NCI-H446 treated with DMSO at 0.1 percent for 48 hours (cell line): ENCODE results near the gene ARIH1.
"Not testable (repeated sequence)": the region's sequence is repeated elsewhere in the genome, so short reads cannot be mapped to it uniquely, and the experiment has no call there.

ENCODE experiments used
- DNase-seq: peaks from one replicate; lab custom pipeline; 2025; lab: John Stamatoyannopoulos, UW

ARIH1 gene

GRCh38 chr15:72608084-72608483, 134.0 kb downstream of the ARIH1 start:
- DNase-seq = not testable (repeated sequence)

- no peak for DNase-seq
Measured at GRCh38 chr15:72609862-72610261, 135.7 kb downstream of the ARIH1 start.

DNA sequence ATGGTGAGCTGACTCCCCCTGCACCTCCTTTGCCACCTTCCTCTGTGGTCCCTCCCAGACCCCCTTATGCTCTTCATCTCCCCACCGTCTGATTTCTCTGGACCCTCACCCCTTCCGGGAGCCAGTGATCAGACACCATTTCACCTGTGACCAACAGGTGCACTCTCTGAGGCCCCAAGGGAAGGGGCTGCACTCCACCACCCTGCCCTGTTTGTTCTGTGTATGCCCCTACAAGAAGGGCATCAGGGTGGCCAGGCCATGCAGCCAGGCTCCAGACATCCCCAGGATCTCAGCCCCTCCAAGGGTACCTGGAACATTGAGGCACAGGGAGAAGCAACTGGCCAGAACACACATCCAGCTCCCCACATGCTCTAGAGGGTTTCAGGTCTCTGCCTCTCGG, 138.2 kb downstream of the ARIH1 start:
- DNase-seq = not testable (repeated sequence)

DNA sequence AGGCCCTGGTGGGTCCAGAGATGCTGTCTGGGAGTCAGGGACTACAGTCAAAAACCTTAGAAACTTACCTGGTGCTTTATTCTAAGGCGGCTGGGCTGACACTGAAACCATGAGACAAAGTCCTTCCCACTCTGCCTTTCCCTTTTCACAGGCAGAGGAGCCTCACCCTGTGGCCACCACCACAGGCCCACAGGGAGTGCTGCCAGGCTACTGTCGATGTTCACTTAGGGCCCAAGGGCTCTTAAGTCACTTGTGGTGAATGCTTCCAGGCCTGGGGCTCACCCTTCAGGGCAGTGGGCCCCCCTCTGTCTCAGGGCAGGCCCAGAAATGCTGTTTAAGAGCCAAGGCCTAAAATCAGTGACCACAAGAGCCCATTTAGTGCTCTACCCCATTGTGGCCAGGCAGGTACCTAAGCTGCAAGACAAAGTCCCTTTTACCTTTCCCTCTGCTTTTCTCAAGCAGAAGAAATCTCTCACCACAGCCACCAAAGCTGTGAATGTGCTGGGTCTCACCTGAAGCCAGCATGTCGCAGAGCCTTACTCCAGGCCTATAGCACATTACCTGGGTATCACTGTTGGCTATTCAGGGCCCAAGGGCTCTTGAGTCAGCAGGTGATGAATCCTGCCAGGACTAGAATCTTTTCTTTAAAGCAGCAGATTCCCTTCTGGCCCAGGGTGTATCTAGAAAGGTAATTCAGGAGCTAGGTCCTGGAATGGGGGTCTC, 140.8 kb downstream of the ARIH1 start:
- DNase-seq = no peak

DNA sequence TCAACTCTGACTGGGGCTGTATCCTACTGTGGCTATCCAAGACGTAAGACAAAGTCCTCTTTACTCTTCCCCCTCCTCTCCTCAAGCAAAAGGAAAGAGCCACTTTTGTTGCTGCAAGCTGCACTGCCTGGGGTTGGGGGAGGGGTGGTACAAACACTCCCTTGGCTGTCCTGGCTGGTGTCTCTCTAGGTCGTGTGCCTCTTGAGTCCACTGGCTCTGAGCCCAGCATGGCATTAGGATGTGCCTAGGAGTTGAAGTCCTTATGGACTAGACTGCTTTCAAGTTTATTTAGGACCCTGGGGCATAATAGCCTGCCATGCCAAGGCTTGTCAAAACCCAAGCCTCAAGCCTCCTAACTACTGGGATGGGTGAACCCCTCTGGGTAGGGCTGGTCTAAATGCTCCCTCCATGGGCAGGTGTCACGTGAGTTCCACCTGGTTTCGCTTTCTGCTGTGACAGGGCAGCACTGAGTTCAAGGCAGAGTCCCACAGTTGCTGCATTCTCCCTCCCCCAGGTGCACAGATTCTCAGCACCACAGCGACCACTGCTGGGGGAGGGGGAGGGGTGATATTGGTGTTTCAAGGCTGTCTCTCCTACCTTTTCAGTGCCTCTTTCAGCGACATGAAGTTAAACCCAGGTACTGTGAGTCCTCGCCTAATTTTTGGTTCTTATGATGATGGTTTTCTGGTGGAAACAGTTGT, 141.6 kb downstream of the ARIH1 start:
- DNase-seq = not testable (repeated sequence)

DNA sequence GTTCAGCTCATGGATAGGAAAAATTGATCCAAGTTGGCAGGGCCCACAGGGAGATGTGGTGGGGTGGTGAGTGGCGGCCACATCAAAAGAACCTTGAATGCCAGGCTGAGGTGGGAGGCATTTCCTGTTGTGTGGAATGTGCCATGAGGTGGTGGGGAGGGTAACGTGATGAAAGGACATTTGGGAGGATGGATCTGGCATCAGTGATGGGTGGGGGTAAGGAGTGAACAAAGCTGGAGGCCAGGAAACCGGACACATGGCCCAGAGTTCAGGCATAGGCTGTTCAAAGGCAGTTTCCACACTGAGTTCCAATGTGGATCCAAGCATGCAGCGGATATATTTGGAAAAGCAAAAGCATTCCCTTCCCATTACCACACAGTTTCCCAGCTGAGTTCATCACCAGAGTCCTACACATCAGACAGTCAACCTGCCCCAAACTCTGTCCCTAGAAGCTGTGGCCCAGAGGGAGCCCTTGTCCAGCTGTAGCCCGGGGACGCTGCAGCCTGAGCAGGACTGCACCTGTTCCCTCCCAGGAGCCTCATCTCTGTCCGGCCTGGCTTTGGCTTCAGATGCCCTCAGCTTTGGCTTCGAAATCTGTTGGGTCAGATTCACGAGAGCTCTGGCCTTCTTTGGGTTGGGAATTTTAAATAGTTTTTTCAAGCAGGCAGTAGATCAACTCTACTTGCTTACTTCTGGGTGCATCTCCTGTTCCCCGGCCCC, 142.5 kb downstream of the ARIH1 start:
- no peak for DNase-seq

DNA sequence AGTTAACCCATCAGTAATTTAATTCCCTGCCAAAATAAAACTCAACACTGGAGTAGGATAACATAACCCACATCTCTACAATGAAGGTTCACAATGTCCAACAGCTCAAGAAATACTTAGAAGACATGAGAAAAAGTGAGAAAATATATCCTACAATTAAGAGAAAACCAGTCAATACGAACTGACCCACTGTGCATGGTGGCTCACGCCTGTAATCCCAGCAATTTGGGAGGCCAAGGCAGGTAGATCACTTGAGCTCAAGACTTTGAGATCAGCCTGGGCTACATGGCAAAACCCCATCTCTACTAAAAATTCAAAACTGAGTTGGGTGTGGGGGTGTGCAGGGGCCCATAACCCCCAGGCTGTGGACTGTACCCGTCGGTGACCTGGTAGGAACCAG, 149.7 kb downstream of the ARIH1 start:
- DNase-seq = not testable (repeated sequence)

DNA sequence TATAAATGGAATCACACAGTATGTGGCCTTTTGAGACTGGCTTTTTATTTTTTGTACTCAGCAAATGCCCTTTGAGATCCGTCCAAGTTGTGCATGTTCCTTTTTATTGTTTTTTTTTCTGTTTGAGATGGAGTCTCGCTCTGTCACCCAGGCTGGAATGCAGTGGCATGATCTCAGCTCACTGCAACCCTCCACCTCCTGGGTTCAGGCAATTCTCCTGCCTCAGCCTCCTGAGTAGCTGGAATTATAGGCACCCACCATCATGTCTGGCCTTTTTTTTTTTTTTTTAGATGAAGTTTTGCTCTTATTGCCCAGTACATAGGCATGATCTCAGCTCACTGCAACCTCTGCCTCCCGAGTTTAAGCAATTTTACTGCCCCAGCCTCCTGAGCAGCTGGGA, 152.0 kb downstream of the ARIH1 start:
- DNase-seq = not testable (repeated sequence)

- DNase-seq = not testable (repeated sequence)
Measured at GRCh38 chr15:72628249-72629067, 154.3 kb downstream of the ARIH1 start.

DNA sequence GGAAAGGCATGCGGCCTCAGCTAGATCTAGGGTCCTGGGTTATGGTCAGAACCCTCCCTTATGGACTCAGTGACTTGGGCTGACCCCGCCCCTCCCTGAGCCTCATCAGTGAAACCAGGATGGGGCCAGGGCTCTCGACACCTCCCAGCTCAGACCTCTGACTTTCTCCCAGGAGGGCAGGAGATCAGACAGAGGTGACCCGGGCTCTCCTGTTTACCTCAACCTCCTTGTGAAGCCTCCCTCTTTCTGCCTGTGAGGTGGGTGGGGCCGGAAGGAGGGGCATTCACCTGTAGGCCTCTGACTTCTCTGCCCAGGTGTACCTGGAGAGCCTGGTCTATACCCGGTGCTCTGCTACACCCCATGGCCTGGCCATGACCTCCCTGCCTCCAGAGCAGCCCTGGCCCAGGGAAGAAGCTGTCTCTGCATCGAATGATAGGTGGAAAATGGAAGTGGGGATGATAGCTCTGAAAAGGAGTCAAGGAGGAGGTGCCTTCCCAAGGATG, 155.0 kb downstream of the ARIH1 start:
- DNase-seq = not testable (repeated sequence)

- DNase-seq = not testable (repeated sequence)
Measured at GRCh38 chr15:72636519-72637282, 162.6 kb downstream of the ARIH1 start.

DNA sequence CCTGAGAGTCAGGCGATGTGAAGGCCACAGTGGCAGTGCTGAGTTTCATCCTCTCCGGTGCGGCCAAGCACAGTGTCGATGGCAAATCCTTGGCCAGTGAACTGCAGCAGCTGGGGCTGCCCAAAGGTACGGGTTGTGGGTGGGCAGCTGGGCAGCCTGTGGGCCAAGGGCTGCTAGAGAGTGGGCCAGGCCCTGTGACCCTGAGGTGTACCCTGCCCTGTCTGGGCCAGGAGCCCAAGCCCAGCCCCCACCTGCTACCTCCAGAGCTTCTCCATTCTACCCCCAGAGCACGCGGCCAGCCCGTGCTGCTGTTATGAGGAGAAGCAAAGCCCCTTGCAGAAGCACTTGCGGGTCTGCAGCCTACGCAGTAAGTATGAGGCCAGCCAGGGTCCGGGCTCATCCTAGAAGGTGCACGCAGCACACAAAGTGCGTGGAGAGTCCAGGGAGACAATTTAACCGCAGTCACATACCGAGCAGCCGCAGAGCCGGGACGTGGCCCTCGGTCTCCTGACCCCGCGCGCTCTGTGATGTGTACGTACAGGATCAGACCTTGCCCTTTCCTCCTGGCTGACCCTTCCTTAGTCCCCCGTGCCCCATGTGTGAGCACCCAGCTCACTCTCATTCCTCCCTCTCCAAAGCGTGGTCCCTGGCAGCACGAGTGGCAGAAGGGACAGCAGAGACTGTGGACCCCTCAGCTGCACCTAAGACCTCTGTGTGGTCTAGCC, 165.8 kb downstream of the ARIH1 start:
- DNase-seq = not testable (repeated sequence)

GRCh38 chr15:72642271-72642670, 168.1 kb downstream of the ARIH1 start:
- not testable (repeated sequence) for DNase-seq

DNA sequence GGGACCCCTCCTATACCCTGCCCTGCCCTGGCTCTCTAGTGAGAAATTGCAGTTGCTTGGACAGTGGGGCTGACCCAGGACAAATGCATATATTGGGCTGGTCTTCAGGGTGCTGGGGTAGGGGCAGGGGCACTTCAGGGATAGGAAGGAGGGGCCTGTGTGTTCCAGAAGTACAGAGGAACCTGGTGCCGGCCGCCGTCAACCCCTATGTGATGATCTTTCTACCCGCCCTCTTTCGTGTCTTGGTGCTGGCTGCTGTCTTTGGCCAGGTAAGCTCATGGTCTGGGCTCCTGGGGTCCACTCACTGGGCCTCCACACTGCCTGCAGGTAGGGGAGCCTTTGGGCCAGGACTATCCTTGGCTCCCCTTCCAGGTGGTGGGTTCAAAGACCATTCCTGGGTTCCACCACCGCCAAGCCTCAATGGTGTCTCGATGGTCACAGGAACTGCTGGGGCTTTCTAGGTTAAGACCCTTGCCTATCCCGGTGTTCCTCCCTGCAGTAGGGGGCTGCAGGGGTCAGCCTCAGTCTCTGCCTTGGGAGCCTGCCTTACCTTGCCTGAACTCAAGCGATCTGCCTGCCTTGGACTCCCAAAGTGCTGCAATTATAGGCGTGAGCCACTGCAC, 174.6 kb downstream of the ARIH1 start:
- DNase-seq = not testable (repeated sequence)
